GM23338 (cell line): ENCODE measurements around the gene PICALM. TPM values are rescaled to one million over a fixed set of nuclear protein-coding genes. Genes with fewer than 3 reads are reported as not detected.

Experiments
- ATAC-seq: fragments of 200-7000 bp; cut with Tn5 transposase; 3 replicates; pipeline ENCODE4 v1.9.1; 2020
- DNase-seq: peaks from one replicate; pipeline ENCODE4 v3.0.0-alpha.2; 2015; ENCODE audit warnings: low spot score
- H2AFZ ChIP-seq: fragments of 200-600 bp; sonication (generic); 2 replicates; pipeline ENCODE4 v1.8.0; 2016; ENCODE audit warnings: antibody characterized with exemption, mild to moderate bottlenecking, moderate library complexity
- H3F3A ChIP-seq: fragments of 200-600 bp; sonication (generic); replicated peaks from 2 replicates; pipeline ENCODE4 v1.8.0; 2017; ENCODE audit warnings: antibody characterized with exemption, mixed run types, low read depth
- H3K27ac ChIP-seq: fragments of 200-600 bp; sonication (generic); 2 replicates; pipeline ENCODE4 v1.6.1; 2016; ENCODE audit warnings: low read depth
- H3K27me3 ChIP-seq: fragments of 200-600 bp; sonication (generic); 2 replicates; pipeline ENCODE4 v1.8.0; 2016; ENCODE audit warnings: mild to moderate bottlenecking, mixed run types, moderate library complexity; ENCODE audit not compliant: insufficient read depth
- H3K36me3 ChIP-seq: fragments of 200-600 bp; sonication (generic); 2 replicates; pipeline ENCODE4 v1.8.0; 2016; ENCODE audit warnings: mild to moderate bottlenecking; ENCODE audit not compliant: insufficient read depth
- H3K4me1 ChIP-seq: fragments of 200-600 bp; sonication (generic); 2 replicates; pipeline ENCODE4 v1.8.0; 2016; ENCODE audit warnings: mild to moderate bottlenecking, moderate library complexity; ENCODE audit not compliant: insufficient read depth
- H3K4me2 ChIP-seq: fragments of 200-600 bp; sonication (generic); 2 replicates; pipeline ENCODE4 v1.7.1; 2017; ENCODE audit warnings: mixed run types
- H3K4me3 ChIP-seq: fragments of 200-600 bp; sonication (generic); 2 replicates; pipeline ENCODE4 v1.6.1; 2016; ENCODE audit warnings: mixed run types
- H3K79me2 ChIP-seq: fragments of 200-600 bp; sonication (generic); replicated peaks from 2 replicates; pipeline ENCODE4 v1.8.0; 2017; ENCODE audit warnings: mild to moderate bottlenecking; ENCODE audit not compliant: insufficient read depth
- H3K9me2 ChIP-seq: fragments of 200-600 bp; sonication (generic); 2 replicates; pipeline ENCODE4 v1.8.0; 2017; ENCODE audit not compliant: insufficient read depth
- H4K20me1 ChIP-seq: fragments of 200-600 bp; sonication (generic); replicated peaks from 2 replicates; pipeline ENCODE4 v1.8.0; 2017; ENCODE audit warnings: mild to moderate bottlenecking; ENCODE audit not compliant: insufficient read depth
- H3K27ac Mint-ChIP-seq: 2 replicates; pipeline ENCODE4 v1.8.0; 2020; ENCODE audit warnings: inconsistent platforms, mild to moderate bottlenecking, moderate library complexity, mixed read lengths
- H3K27me3 Mint-ChIP-seq: 3 replicates; pipeline ENCODE4 v1.8.0; 2022; ENCODE audit warnings: low read depth, mild to moderate bottlenecking, moderate library complexity, mixed read lengths, inconsistent platforms; ENCODE audit not compliant: insufficient read depth, poor library complexity
- H3K36me3 Mint-ChIP-seq: 3 replicates; pipeline ENCODE4 v1.8.0; 2021; ENCODE audit warnings: low read depth, mild to moderate bottlenecking, inconsistent platforms, moderate library complexity, mixed read lengths
- H3K4me1 Mint-ChIP-seq: 3 replicates; pipeline ENCODE4 v1.8.0; 2020; ENCODE audit warnings: mild to moderate bottlenecking, inconsistent platforms, mixed read lengths
- H3K4me3 Mint-ChIP-seq: 3 replicates; pipeline ENCODE4 v1.8.0; 2021; ENCODE audit warnings: moderate library complexity, mild to moderate bottlenecking, inconsistent platforms, mixed read lengths
- H3K9me3 Mint-ChIP-seq: 3 replicates; pipeline ENCODE4 v1.8.0; 2020; ENCODE audit warnings: moderate library complexity, mild to moderate bottlenecking, inconsistent platforms, mixed read lengths
- CREB1 ChIP-seq: fragments of 250-450 bp; sonication (Bioruptor Pico); IDR thresholded peaks from 2 replicates; pipeline ENCODE4 v1.5.0; 2020; ENCODE audit warnings: low read depth, mild to moderate bottlenecking, moderate library complexity
- CTCF ChIP-seq, 2 experiments: fragments of 200-600 bp in 1 of 2; sonication (generic) in 1 of 2; conservative IDR thresholded peaks; 2 replicates each; pipeline versions ENCODE4 v1.5.1 to v1.6.1; 2016 to 2017; ENCODE audit warnings: antibody characterized with exemption in 2 of 2, low read depth in 2 of 2, mild to moderate bottlenecking in 2 of 2, moderate library complexity in 1 of 2
- ETS1 ChIP-seq: IDR thresholded peaks from 2 replicates; pipeline ENCODE4 v1.6.1; 2016; ENCODE audit warnings: antibody characterized with exemption
- EZH2 ChIP-seq: fragments of 200-600 bp; sonication (generic); IDR thresholded peaks from one replicate; pipeline ENCODE4 v1.8.0; 2017; ENCODE audit warnings: antibody characterized with exemption, mild to moderate bottlenecking, low read depth; ENCODE audit not compliant: unreplicated experiment
- EZH2phosphoT487 ChIP-seq: fragments of 200-600 bp; sonication (generic); IDR thresholded peaks from one replicate; pipeline ENCODE4 v1.8.1; 2018; ENCODE audit warnings: antibody characterized with exemption; ENCODE audit not compliant: unreplicated experiment
- JUNB ChIP-seq: IDR thresholded peaks from one replicate; pipeline ENCODE4 v1.6.1; 2016; ENCODE audit warnings: antibody characterized with exemption; ENCODE audit not compliant: unreplicated experiment
- NANOG ChIP-seq: IDR thresholded peaks from 2 replicates; pipeline ENCODE4 v1.6.1; 2016; ENCODE audit warnings: antibody characterized with exemption, borderline replicate concordance
- POLR2AphosphoS5 ChIP-seq: IDR thresholded peaks from 2 replicates; pipeline ENCODE4 v1.6.1; 2016; ENCODE audit warnings: antibody characterized with exemption, low read depth
- REST ChIP-seq: IDR thresholded peaks from one replicate; pipeline ENCODE4 v1.6.1; 2018; ENCODE audit warnings: antibody characterized with exemption; ENCODE audit not compliant: unreplicated experiment
- STAT1 ChIP-seq: IDR thresholded peaks from one replicate; pipeline ENCODE4 v1.6.1; 2016; ENCODE audit warnings: antibody characterized with exemption; ENCODE audit not compliant: unreplicated experiment
- ZNF114 ChIP-seq: fragments of 250-450 bp; sonication (Bioruptor Pico); IDR thresholded peaks from 2 replicates; pipeline ENCODE4 v1.5.0; 2020; ENCODE audit warnings: mild to moderate bottlenecking, moderate library complexity
- ZNF331 ChIP-seq: fragments of 250-450 bp; sonication (Bioruptor Pico); IDR thresholded peaks from 2 replicates; pipeline ENCODE4 v1.5.0; 2020; ENCODE audit warnings: low read depth, mild to moderate bottlenecking, moderate library complexity
- polyA plus RNA-seq: library from polyadenylated mRNA; unstranded; fragments of >200 nt; fragmentation: Nextera tagmentation; extraction: Ambion mirVana; gene quantifications from 2 replicates; pipeline ENCODE4 v1.2.1, GENCODE V29; 2016
- total RNA-seq: library from RNA; depleted of rRNA; stranded (reverse); fragments of >200 nt; shearing (Covaris generic); gene quantifications from 2 replicates; pipeline ENCODE4 v1.2.3, GENCODE V29; 2014

The PICALM gene
- total and polyA plus RNA-seq, 2 experiments from 2014 or later: 27.9 to 134 TPM

GRCh38 chr11:85948884-85949283, 120.0 kb downstream of the PICALM start (continued):
- no peak for TF ChIP-seq CREB1
- no peak for TF ChIP-seq EZH2
- no peak for TF ChIP-seq REST
- no peak for TF ChIP-seq ZNF114
- no peak for TF ChIP-seq NANOG
- no peak for TF ChIP-seq JUNB

- H3K27me3 Mint-ChIP-seq: peaks cover 2% of the 10 kb centered on the region
- Histone ChIP-seq H2AFZ (no peak overlapping the region), H4K20me1 (no peaks in the 10 kb centered on the region), H3K79me2 (no peaks in the 10 kb centered on the region), H3K4me1 (no peaks in the 10 kb centered on the region), H3K27me3 (no peaks in the 10 kb centered on the region), H3F3A (no peaks in the 10 kb centered on the region), H3K4me3 (no peak overlapping the region), H3K4me2 (no peak overlapping the region), H3K36me3 (no peaks in the 10 kb centered on the region), H3K27ac (no peak overlapping the region), H3K9me2 (no peaks in the 10 kb centered on the region)
- ATAC-seq (no peak), DNase-seq (no peak)
- H3K36me3 Mint-ChIP-seq: peaks cover 8% of the 10 kb centered on the region; the same call in 2 of the 3 replicates
- H3K4me3 Mint-ChIP-seq: no peak overlapping the region
- 0 out of 2 replicates have a peak overlapping the region, but pooled peaks have one; percentile 48 for H3K27ac Mint-ChIP-seq
- peaks cover 20% of the 10 kb centered on the region for H3K9me3 Mint-ChIP-seq
- H3K4me1 Mint-ChIP-seq: no peaks in the 10 kb centered on the region
- no peak for TF ChIP-seq REST
- no peak for TF ChIP-seq EZH2
- no peak for TF ChIP-seq NANOG
- no peak for TF ChIP-seq CTCF (conservative IDR thresholded peaks at IDR 0.05; ENCODE audit: low read depth in 2 of 2)
- TF ChIP-seq ZNF114: no peak
- TF ChIP-seq JUNB: no peak
- no peak for TF ChIP-seq POLR2AphosphoS5
- TF ChIP-seq CREB1: no peak
- TF ChIP-seq ZNF331: no peak
- TF ChIP-seq ETS1: no peak
- TF ChIP-seq EZH2phosphoT487: no peak
- no peak for TF ChIP-seq STAT1
These were observed 121.2 kb downstream of the PICALM start for GRCh38 chr11:85947431-85948272.
